Keratinocyte (primary cell): ENCODE data around the gene FLYWCH1. TPM values are rescaled to one million over a fixed set of nuclear protein-coding genes. Genes with fewer than 3 reads are reported as not detected.

Experiments used
- DNase-seq: peaks from one replicate; pipeline ENCODE4 v3.0.0-alpha.2; 2011; ENCODE audit warnings: low read depth, missing footprints, low spot score
- FAIRE-seq: peaks from 2 replicates; lab custom pipeline; 2011; peaks lifted over from hg19 to GRCh38; lab: Jason Lieb, UNC
- H2AFZ ChIP-seq: 2 replicates; pipeline ENCODE4 v1.6.0; 2012; ENCODE audit warnings: low read length, control low read depth, inconsistent platforms; ENCODE audit not compliant: control insufficient read depth
- H3K27ac ChIP-seq: 2 replicates; pipeline ENCODE4 v1.5.1; 2011; ENCODE audit warnings: low read length; ENCODE audit not compliant: control insufficient read depth, insufficient read depth
- H3K27me3 ChIP-seq: 3 replicates; pipeline ENCODE4 v1.6.0; 2011; ENCODE audit warnings: low read length; ENCODE audit not compliant: control insufficient read depth, insufficient read depth; ENCODE audit errors: extremely low read depth
- H3K36me3 ChIP-seq, 2 experiments: 2 replicates in 1 of 2; 3 replicates in 1 of 2; pipeline ENCODE4 v1.5.1; 2011; ENCODE audit warnings: low read length in 2 of 2, mild to moderate bottlenecking in 1 of 2; ENCODE audit not compliant: control insufficient read depth in 2 of 2, insufficient read depth in 2 of 2; ENCODE audit errors: extremely low read depth in 1 of 2
- H3K4me1 ChIP-seq: 3 replicates; pipeline ENCODE4 v1.5.1; 2011; ENCODE audit warnings: low read length; ENCODE audit not compliant: control insufficient read depth, insufficient read depth; ENCODE audit errors: extremely low read depth
- H3K4me2 ChIP-seq: 3 replicates; pipeline ENCODE4 v1.6.0; 2011; ENCODE audit warnings: low read depth, low read length; ENCODE audit not compliant: control insufficient read depth, insufficient read depth; ENCODE audit errors: extremely low read depth
- H3K4me3 ChIP-seq, 3 experiments: fragments of 200-600 bp in 1 of 3; sonication (generic) in 1 of 3; 2 replicates in 2 of 3; 3 replicates in 1 of 3; pipeline ENCODE4 v1.5.1; 2011 to 2016; ENCODE audit warnings: low read length in 3 of 3, mild to moderate bottlenecking in 3 of 3, control low read depth in 2 of 3, inconsistent platforms in 1 of 3, low read depth in 1 of 3, mixed read lengths in 1 of 3, mixed run types in 1 of 3, moderate library complexity in 1 of 3; ENCODE audit not compliant: control insufficient read depth in 2 of 3, insufficient read depth in 2 of 3; ENCODE audit errors: extremely low read depth in 1 of 3
- H3K79me2 ChIP-seq: 2 replicates; pipeline ENCODE4 v1.6.0; 2012; ENCODE audit warnings: low read length; ENCODE audit not compliant: control insufficient read depth, insufficient read depth
- H3K9ac ChIP-seq: 3 replicates; pipeline ENCODE4 v1.6.0; 2011; ENCODE audit warnings: low read length; ENCODE audit not compliant: control insufficient read depth, insufficient read depth; ENCODE audit errors: extremely low read depth
- H3K9me1 ChIP-seq: 3 replicates; pipeline ENCODE4 v1.6.0; 2011; ENCODE audit warnings: low read length; ENCODE audit not compliant: control insufficient read depth, insufficient read depth; ENCODE audit errors: extremely low read depth
- H3K9me3 ChIP-seq: 2 replicates; pipeline ENCODE4 v1.5.1; 2012; ENCODE audit warnings: low read depth, low read length; ENCODE audit not compliant: control insufficient read depth
- H4K20me1 ChIP-seq: 3 replicates; pipeline ENCODE4 v1.6.0; 2011; ENCODE audit warnings: low read length; ENCODE audit not compliant: control insufficient read depth, insufficient read depth; ENCODE audit errors: extremely low read depth
- CTCF ChIP-seq, 3 experiments: IDR thresholded peaks in 1 of 3; conservative IDR thresholded peaks in 1 of 3; optimal IDR thresholded peaks in 1 of 3; 2 replicates in 2 of 3; 3 replicates in 1 of 3; pipeline versions ENCODE3 to v1.5.1; 2011; ENCODE audit warnings: low read length in 3 of 3, mild to moderate bottlenecking in 3 of 3, moderate library complexity in 2 of 3, control low read depth in 1 of 3, inconsistent platforms in 1 of 3; ENCODE audit not compliant: insufficient read depth in 2 of 3; ENCODE audit errors: extremely low read depth in 1 of 3
- EZH2 ChIP-seq: IDR thresholded peaks from one replicate; pipeline ENCODE4 v1.6.1; 2012; ENCODE audit warnings: inconsistent platforms, mild to moderate bottlenecking, low read length, moderate library complexity
- dilution Hi-C: fragments of 300-500 bp; cut with MboI; formaldehyde crosslinking; loops from one replicate; pipeline ENCODE4 v1.7.0; 2020; ENCODE audit warnings: low sequenced_read_pairs; ENCODE audit not compliant: extremely low pct_ligation_motif_present
- polyA plus RNA-seq, 5 experiments: library from polyadenylated mRNA; depleted of rRNA in 3 of 5; stranded (reverse) in 3 of 5; stranded (forward) in 1 of 5; unstranded in 1 of 5; fragments of >200 nt; gene quantifications; 1 replicate in 1 of 5; 2 replicates in 3 of 5; 3 replicates in 1 of 5; pipeline versions ENCODE4 v1.2.1 to v1.2.3, GENCODE V29; 2011 to 2012; ENCODE audit warnings: missing spikeins in 2 of 5, low read depth in 1 of 5, low replicate concordance in 1 of 5

Gene FLYWCH1
- polyA plus RNA-seq, 1 donor (not counting 4 experiments of a cell fraction or from before 2014, with no cell fraction given): 16.2 TPM

DNA sequence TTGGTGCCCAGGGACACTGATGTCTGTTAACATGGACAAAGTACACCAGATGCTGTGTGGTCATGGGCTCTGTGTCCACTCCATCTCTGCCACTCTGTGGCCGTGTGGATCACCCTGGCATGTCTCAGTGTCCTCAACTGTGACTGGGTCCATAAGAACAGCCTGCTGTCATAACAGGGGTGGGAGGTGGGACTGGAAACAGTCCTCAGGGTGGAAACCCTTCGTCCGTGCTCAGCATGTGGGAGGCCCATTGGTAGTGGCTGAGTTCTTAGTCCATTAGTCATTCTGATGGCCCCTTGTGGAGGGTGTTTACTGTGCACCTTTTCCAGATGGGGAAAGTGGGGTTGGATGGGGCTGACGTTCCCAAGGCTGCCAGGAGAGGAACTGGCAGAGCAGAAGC lies 15.9 kb upstream of the FLYWCH1 start:
- Histone ChIP-seq H3K79me2 (no peaks in the 10 kb centered on the region), H3K9me3 (no peaks in the 10 kb centered on the region), H3K27me3 (no peaks in the 10 kb centered on the region), H3K9ac (no peak overlapping the region), H4K20me1 (no peaks in the 10 kb centered on the region), H3K4me2 (no peak overlapping the region), H3K27ac (no peak overlapping the region), H3K4me1 (no peaks in the 10 kb centered on the region), H3K4me3 (no peak overlapping the region), H2AFZ (no peak overlapping the region), H3K9me1 (no peaks in the 10 kb centered on the region), H3K36me3 (peaks cover 7 to 8% of the 10 kb centered on the region in 2 experiments)
- no peak for FAIRE-seq
- no peak for TF ChIP-seq EZH2
- no peak for TF ChIP-seq CTCF (optimal IDR thresholded peaks at IDR 0.05 in 1 of 3, IDR thresholded peaks at IDR 0.05 in 1 of 3, conservative IDR thresholded peaks at IDR 0.05 in 1 of 3; ENCODE audit: extremely low read depth in 1 of 3, insufficient read depth in 2 of 3, low read length in 3 of 3)
- no peak for DNase-seq
- dilution Hi-C loops: no loop called here

GRCh38 chr16:2896480-2897010 lies 15.2 kb upstream of the FLYWCH1 start:
- Histone ChIP-seq H3K4me1 (no peaks in the 10 kb centered on the region), H3K79me2 (no peaks in the 10 kb centered on the region), H3K9ac (no peak overlapping the region), H2AFZ (no peak overlapping the region), H3K27ac (no peak overlapping the region), H3K9me1 (no peaks in the 10 kb centered on the region), H3K4me2 (no peak overlapping the region), H3K36me3 (peaks cover 7 to 8% of the 10 kb centered on the region in 2 experiments), H3K4me3 (no peak overlapping the region), H3K27me3 (no peaks in the 10 kb centered on the region), H4K20me1 (no peaks in the 10 kb centered on the region), H3K9me3 (no peaks in the 10 kb centered on the region)
- TF ChIP-seq CTCF (optimal IDR thresholded peaks at IDR 0.05 in 1 of 3, IDR thresholded peaks at IDR 0.05 in 1 of 3, conservative IDR thresholded peaks at IDR 0.05 in 1 of 3; ENCODE audit: extremely low read depth in 1 of 3, insufficient read depth in 2 of 3, low read length in 3 of 3): no peak
- TF ChIP-seq EZH2: no peak
- no peak for DNase-seq
- dilution Hi-C loops: no loop called here
- FAIRE-seq: no peak
